ENCODE data around the gene COL23A1. TPM values are rescaled to one million over a fixed set of nuclear protein-coding genes. Genes with fewer than 3 reads are reported as not detected.

Gene COL23A1
- polyA plus RNA-seq, 1 donor (not counting 4 experiments of a cell fraction or from before 2014, with no cell fraction given), result not detected

DNA sequence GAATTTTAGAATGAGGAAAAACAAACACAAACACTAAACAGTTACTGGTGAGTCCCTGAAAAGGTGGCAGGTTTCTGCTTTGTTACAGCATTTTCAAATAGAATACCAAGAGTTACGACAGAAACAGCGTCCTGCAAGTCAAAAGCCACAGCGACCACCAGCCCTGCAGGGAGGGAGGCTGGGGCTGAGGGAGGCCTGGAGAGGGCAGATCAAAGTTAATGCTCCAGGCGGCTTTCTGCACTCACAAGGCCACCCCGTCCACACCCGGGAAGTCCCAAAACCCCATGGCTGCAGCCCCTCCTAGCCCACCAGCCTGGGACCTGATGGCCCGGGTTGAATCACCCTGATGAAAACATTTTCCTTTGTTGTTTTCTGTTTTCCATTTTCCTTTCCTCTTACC is 29.3 kb downstream of the COL23A1 start:
- DNase-seq (ENCODE audit: low read depth, low spot score) (no peak), FAIRE-seq (no peak)
- H3K27me3 ChIP-seq (ENCODE audit: control insufficient read depth, extremely low read depth, insufficient read depth, low read length), result no peaks in the 10 kb centered on the region

DNA sequence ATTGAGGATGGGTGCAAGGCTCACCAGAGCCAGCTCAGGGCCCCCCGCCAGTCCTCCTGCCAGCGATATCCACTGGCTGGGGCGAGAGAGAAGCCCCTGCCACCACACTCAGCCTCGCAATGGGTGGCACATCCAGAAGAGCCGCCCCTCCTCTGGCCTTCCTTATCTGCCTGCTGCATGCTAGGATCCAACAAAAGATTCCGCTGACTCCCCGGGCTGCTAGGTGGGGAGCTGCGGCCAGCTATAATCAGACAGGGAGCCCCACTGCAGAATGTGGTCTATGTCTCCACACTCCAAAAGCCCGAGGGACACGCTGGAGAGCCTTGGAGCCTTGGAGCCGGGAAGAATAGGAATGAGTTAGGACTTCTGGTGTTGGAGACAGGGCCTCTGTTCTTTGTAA is 32.8 kb downstream of the COL23A1 start:
- dilution Hi-C loops (cut with MboI; ENCODE audit: extremely low pct_ligation_motif_present, low sequenced_read_pairs), result no loop called here
- no peaks in the 10 kb centered on the region for H4K20me1 ChIP-seq (ENCODE audit: control insufficient read depth, extremely low read depth, insufficient read depth, low read length)
- no peak overlapping the region for H2AFZ ChIP-seq (ENCODE audit: control insufficient read depth, low read length)
- H3K9me1 ChIP-seq (ENCODE audit: control insufficient read depth, extremely low read depth, insufficient read depth, low read length), result no peaks in the 10 kb centered on the region
- no peak for DNase-seq (ENCODE audit: low read depth, low spot score)
- no peaks in the 10 kb centered on the region for H3K4me1 ChIP-seq (ENCODE audit: control insufficient read depth, extremely low read depth, insufficient read depth, low read length)
- no peaks in the 10 kb centered on the region for H3K79me2 ChIP-seq (ENCODE audit: control insufficient read depth, insufficient read depth, low read length)
- no peak for FAIRE-seq
- no peak overlapping the region for H3K27ac ChIP-seq (ENCODE audit: control insufficient read depth, insufficient read depth, low read length)
- TF ChIP-seq, protein P1, sequence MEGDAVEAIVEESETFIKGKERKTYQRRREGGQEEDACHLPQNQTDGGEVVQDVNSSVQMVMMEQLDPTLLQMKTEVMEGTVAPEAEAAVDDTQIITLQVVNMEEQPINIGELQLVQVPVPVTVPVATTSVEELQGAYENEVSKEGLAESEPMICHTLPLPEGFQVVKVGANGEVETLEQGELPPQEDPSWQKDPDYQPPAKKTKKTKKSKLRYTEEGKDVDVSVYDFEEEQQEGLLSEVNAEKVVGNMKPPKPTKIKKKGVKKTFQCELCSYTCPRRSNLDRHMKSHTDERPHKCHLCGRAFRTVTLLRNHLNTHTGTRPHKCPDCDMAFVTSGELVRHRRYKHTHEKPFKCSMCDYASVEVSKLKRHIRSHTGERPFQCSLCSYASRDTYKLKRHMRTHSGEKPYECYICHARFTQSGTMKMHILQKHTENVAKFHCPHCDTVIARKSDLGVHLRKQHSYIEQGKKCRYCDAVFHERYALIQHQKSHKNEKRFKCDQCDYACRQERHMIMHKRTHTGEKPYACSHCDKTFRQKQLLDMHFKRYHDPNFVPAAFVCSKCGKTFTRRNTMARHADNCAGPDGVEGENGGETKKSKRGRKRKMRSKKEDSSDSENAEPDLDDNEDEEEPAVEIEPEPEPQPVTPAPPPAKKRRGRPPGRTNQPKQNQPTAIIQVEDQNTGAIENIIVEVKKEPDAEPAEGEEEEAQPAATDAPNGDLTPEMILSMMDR (optimal IDR thresholded peaks at IDR 0.05 in 1 of 3, IDR thresholded peaks at IDR 0.05 in 1 of 3, conservative IDR thresholded peaks at IDR 0.05 in 1 of 3; ENCODE audit: extremely low read depth in 1 of 3, insufficient read depth in 2 of 3, low read length in 3 of 3), result no peak
- TF ChIP-seq EZH2 (IDR thresholded peaks at IDR 0.05; ENCODE audit: low read length), result no peak
- no peaks in the 10 kb centered on the region for H3K9me3 ChIP-seq (ENCODE audit: control insufficient read depth, low read depth, low read length)
- no peak overlapping the region for H3K4me2 ChIP-seq (ENCODE audit: control insufficient read depth, extremely low read depth, insufficient read depth, low read depth, low read length)
- no peaks in the 10 kb centered on the region for H3K36me3 ChIP-seq (ENCODE audit: control insufficient read depth in 2 of 2, extremely low read depth in 1 of 2, insufficient read depth in 2 of 2, low read length in 2 of 2)
- no peak overlapping the region for H3K9ac ChIP-seq (ENCODE audit: control insufficient read depth, extremely low read depth, insufficient read depth, low read length)
- no peaks in the 10 kb centered on the region for H3K27me3 ChIP-seq (ENCODE audit: control insufficient read depth, extremely low read depth, insufficient read depth, low read length)
- H3K4me3 ChIP-seq (ENCODE audit: control insufficient read depth in 2 of 3, extremely low read depth in 1 of 3, insufficient read depth in 2 of 3, low read depth in 1 of 3, low read length in 3 of 3), result no peak overlapping the region

More for the DNA sequence above, 29.3 kb downstream of the COL23A1 start:
- dilution Hi-C loops (cut with MboI; ENCODE audit: extremely low pct_ligation_motif_present, low sequenced_read_pairs), result no loop called here
- H3K4me2 ChIP-seq (ENCODE audit: control insufficient read depth, extremely low read depth, insufficient read depth, low read depth, low read length), result no peak overlapping the region
- H3K9me3 ChIP-seq (ENCODE audit: control insufficient read depth, low read depth, low read length), result no peaks in the 10 kb centered on the region
- no peaks in the 10 kb centered on the region for H3K9me1 ChIP-seq (ENCODE audit: control insufficient read depth, extremely low read depth, insufficient read depth, low read length)
- no peak for TF ChIP-seq EZH2 (IDR thresholded peaks at IDR 0.05; ENCODE audit: low read length)
- TF ChIP-seq, protein P1 (optimal IDR thresholded peaks at IDR 0.05 in 1 of 3, IDR thresholded peaks at IDR 0.05 in 1 of 3, conservative IDR thresholded peaks at IDR 0.05 in 1 of 3; ENCODE audit: extremely low read depth in 1 of 3, insufficient read depth in 2 of 3, low read length in 3 of 3), result no peak
- H3K4me3 ChIP-seq (ENCODE audit: control insufficient read depth in 2 of 3, extremely low read depth in 1 of 3, insufficient read depth in 2 of 3, low read depth in 1 of 3, low read length in 3 of 3), result no peak overlapping the region
- H3K9ac ChIP-seq (ENCODE audit: control insufficient read depth, extremely low read depth, insufficient read depth, low read length), result no peak overlapping the region
- H3K36me3 ChIP-seq (ENCODE audit: control insufficient read depth in 2 of 2, extremely low read depth in 1 of 2, insufficient read depth in 2 of 2, low read length in 2 of 2), result no peaks in the 10 kb centered on the region
- H4K20me1 ChIP-seq (ENCODE audit: control insufficient read depth, extremely low read depth, insufficient read depth, low read length), result no peaks in the 10 kb centered on the region
- H3K79me2 ChIP-seq (ENCODE audit: control insufficient read depth, insufficient read depth, low read length), result no peaks in the 10 kb centered on the region
- H3K27ac ChIP-seq (ENCODE audit: control insufficient read depth, insufficient read depth, low read length), result no peak overlapping the region
- no peak overlapping the region for H2AFZ ChIP-seq (ENCODE audit: control insufficient read depth, low read length)
- H3K4me1 ChIP-seq (ENCODE audit: control insufficient read depth, extremely low read depth, insufficient read depth, low read length), result no peaks in the 10 kb centered on the region
